Head of caudate nucleus (tissue), 42 donors: ENCODE measurements around the gene FRYL.
"Not testable (repeated sequence)": the region's sequence is repeated elsewhere in the genome, so short reads cannot be mapped to it uniquely, and the experiment has no call there.

Source experiments
- DNase-seq, 42 donors: peaks; one replicate each; pipeline versions ENCODE4 v3.0.0 to v3.0.0-alpha.2; 2020 to 2021; ENCODE audit warnings: mixed read lengths in 7 of 42
- intact Hi-C: fragments of 100-400 bp; cut with DNase I; formaldehyde crosslinking; loops from one replicate; pipeline ENCODE4 v1.15.0; 2022

The FRYL gene

GRCh38 chr4:48710446-48711209 lies 69.5 kb downstream of the FRYL start:
- intact Hi-C loops, result no loop called here
- DNase-seq, result peak in 3 of 42 donors; percentile 23 to 43 (median 36)

GRCh38 chr4:48709901-48710300 lies 70.2 kb downstream of the FRYL start:
- intact Hi-C loops, result no loop called here
- DNase-seq, result no peak

DNA sequence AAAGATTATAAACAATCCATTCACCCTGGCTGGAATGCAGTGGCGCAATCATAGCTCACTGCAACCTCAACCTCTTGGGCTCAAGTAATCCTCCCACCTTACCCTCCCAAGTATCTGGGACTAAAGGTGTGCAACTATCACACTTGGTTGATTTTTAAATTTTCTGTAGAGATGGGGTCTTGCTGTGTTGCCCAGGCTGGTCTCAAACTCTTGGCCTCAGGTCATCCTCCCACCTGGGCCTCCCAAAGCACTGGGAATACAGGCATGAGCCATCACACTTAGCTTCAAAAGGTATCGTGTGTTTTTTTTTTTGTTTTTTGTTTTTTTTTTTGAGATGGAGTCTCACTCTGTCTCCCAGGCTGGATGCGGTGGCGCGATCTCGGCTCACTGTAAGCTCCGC lies 71.5 kb downstream of the FRYL start:
- intact Hi-C loops, result no loop called here
- DNase-seq, result no peak

- DNase-seq, result no peak
- intact Hi-C loops, result no loop called here
These were observed 73.3 kb downstream of the FRYL start for GRCh38 chr4:48706736-48707135.

DNA sequence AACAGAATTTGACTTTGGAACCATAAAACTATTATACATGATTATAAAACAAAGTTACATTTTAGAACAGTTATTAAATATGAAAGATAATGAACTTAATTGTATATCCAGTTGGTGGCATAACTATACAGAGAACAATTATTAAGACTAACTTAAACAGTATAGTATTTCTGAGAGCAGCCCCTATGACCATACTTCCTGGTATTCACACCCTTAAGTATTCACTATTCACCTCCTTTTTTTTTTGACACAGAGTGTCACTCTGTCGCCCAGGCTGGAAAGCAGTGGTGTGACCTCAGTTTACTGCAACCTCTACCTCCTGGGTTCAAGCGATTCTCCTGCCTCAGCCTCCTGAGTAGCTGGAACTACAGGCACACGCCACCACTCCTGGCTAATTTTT lies 74.5 kb downstream of the FRYL start:
- DNase-seq, result no peak
- intact Hi-C loops, result no loop called here

DNA sequence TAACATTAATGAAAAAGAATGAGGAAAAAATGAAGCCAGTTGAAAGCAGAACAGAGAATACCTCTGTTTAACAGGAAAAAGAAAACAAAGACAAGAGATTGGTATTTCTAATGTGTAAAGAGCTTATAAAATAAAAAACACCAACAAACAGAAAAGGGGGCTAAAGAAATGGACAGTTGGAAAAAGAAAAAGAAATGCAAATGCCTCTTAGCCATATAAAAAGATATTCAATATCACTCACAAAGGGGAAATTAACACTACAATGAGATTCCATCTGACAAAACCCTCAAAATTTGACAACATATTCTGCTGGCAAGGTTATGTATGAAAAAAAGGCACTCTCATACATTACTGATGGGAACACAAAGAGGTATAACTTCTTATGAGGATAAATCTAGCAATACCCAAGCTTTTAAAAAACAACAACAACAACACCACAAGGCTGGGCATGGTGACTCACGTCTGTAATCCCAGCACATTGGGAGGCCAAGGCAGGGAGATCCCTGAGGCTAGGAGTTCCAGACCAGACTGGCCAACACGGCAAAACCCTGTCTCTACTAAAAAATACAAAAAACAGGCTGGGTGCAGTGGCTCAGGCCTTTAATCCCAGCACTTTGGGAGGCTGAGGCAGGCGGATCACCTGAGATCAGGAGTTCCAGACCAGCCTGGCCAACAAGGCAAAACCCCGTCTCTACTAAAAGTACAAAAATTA lies 75.8 kb downstream of the FRYL start:
- intact Hi-C loops, result no loop called here
- DNase-seq, result no peak

DNA sequence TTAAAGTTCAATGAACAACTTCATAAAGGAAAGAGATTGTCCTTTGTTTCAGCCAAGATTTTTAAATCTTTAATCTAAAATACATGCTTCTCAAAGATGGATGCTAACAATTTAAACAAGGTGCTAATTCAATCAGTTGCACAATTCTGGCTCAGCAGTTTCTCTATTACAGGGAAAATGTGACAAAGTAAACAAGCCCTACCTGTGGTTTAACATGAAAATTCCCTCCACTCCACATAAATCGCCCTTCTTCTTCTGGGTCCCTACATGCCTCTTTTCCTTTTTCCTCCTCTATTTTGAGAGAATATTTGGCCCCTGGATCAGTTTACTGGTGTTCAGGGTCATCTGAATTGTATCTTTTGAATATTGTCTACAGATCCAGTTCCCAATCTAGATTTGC lies 80.6 kb downstream of the FRYL start:
- DNase-seq, result no peak
- intact Hi-C loops, result no loop called here

DNA sequence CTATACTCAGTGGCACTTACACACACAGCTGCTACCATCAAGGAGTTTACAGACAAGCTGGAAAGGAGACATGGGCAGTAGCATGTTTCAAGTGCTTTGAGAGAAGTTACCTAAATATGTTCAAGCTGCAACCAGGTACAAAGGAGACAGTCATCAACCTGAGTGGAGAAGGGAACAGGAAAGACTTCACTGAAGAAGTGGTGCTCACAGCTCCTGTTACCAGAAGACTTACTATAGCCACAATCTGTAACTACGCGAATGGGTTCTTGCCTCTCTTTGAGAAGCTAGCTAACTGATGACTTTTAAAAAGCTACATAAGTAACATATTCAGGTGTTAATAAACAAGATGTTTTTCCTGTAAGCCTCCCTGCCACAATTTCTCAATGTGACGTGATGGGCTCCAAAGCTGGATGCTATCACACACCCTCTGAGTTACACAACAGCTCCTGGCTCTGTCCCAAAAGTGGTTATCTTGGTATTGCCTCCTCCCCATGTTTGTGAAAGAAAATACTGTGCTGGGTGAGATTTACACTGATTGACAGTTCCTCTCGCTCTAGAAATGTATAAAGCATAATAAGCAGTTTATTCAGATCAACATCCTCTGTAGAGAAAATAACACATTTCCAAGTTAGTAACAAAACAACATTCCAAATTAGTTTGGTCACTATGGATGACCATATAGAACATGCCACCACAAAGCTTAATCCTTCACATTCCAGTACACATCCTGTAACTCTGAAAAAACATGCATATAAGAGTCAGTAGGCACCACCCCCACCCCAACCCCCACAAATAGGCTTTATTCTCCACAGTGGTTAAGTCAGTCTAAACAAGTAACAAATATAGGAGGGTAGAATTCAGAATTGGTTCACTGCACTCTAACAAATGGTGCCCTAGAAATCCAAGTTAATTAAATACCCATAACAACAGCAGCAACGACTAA lies 81.8 kb downstream of the FRYL start:
- DNase-seq, result peak in 12 of 42 donors; percentile 20 to 68 (median 36)
- intact Hi-C loops, result no loop called here

- DNase-seq, intact Hi-C loops: not testable (repeated sequence)
These were observed 82.6 kb downstream of the FRYL start for GRCh38 chr4:48697516-48697915.

- intact Hi-C loops, result no loop called here
These were observed 85.3 kb downstream of the FRYL start for GRCh38 chr4:48694824-48695223.

DNA sequence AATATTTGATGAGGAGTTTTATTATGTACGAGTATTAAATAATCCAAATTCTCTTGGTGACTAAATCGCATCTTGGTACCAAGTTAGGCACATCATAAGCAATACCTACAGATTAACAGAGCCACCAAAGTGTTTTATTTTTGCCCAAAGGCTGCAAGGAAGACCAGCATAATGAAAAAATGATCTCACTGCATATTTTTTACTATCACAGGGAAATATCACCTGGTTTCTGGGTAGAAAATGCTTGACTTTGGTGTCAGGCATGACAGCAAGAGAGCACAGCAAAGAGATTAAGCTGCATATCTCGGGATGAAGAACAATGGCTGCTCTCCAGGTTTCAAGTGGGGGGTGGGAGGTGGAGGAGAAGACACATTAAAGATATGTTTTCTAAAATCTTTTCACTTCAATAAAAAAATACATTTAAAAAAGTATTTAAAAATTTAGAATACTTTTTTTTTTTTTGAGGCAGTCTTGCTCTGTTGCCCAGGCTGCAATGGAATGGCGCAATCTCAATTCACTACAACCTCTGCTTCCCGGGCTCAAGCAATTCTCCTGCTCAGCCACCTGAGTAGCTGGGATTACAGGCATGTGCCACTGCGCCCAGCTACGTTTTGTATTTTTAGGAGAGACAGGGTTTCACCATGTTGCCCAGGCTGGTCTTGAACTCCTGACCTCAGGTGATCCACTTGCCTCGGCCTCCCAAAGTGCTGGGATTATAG lies 86.1 kb downstream of the FRYL start:
- intact Hi-C loops, result no loop called here
- DNase-seq, result no peak

More at GRCh38 chr4:48694824-48695223, 85.3 kb downstream of the FRYL start:
- no peak for DNase-seq

GRCh38 chr4:48692897-48693296 lies 87.2 kb downstream of the FRYL start:
- no peak for DNase-seq
- intact Hi-C loops, result no loop called here

DNA sequence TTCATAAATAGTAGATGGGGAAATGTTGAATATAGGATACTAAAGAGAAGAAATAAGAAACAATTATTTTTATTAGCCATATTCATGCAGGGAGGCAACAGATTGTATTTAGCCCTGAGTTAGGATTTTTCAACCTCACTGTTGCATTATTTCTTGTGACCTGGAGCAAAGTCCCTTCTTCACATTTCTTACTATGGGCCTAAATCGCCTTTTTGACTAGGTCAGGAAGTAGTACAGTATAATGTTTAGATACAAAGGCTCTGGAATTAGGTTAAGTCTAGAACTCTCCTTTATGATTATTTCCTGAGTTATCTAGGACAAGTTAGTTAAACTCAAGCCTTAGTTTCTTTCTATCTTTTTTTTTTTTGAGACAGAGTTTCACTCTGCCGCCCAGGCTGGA lies 88.0 kb downstream of the FRYL start:
- intact Hi-C loops, result no loop called here

GRCh38 chr4:48688953-48689352 lies 91.1 kb downstream of the FRYL start:
- intact Hi-C loops, result no loop called here
- DNase-seq, result no peak

More for the DNA sequence above, 88.0 kb downstream of the FRYL start:
- DNase-seq, result no peak

- intact Hi-C loops, result no loop called here
- DNase-seq, result no peak
These were observed 92.6 kb downstream of the FRYL start for GRCh38 chr4:48687313-48688051.

- intact Hi-C loops, result no loop called here
- no peak for DNase-seq
These were observed 93.7 kb downstream of the FRYL start for GRCh38 chr4:48686369-48686768.

DNA sequence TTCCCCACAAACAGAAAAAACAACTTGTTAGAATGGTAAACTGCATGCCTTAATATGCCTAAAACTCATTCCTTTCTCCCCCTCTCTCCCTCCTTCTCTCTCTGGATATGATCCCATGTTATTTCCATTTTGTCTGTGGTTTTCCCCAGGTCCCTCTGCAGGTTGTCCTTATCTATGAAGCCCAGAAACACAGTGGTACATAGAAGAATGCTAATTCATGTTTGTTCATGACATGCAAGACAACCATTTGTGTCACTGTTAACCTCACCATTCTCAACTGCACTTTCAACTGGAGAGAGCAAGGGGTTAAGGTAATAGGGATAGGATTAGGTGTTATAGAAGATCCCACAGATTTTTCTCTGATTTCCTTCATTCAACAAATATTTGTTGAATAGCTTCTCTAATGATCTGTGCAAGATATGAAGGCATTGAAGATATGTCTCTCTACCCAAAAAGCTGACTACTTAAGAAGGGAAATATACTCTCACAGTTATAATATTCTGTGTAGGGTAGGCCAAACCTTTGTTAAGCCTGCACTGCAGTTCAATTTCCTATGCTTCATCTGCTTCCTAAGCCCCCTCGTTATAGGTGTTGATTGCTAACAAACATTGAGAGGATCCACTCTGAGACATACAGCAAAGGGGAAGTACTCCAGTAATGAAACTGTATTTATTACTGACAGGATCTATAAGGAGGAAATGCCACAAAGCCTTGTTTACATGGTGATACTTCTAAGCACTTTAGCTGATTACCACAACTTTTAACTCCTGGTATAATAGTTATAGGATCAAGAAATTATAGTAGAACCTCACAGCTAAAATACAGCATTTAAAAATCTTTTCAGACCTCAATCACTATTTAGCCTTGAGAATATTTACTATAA lies 96.1 kb downstream of the FRYL start:
- intact Hi-C loops, result no loop called here

More for the DNA sequence above, 96.1 kb downstream of the FRYL start:
- DNase-seq, result no peak
